ENCODE results near the gene NRG4.
"Not testable (repeated sequence)": the region's sequence is repeated elsewhere in the genome, so short reads cannot be mapped to it uniquely, and the experiment has no call there.

Gene NRG4

DNA sequence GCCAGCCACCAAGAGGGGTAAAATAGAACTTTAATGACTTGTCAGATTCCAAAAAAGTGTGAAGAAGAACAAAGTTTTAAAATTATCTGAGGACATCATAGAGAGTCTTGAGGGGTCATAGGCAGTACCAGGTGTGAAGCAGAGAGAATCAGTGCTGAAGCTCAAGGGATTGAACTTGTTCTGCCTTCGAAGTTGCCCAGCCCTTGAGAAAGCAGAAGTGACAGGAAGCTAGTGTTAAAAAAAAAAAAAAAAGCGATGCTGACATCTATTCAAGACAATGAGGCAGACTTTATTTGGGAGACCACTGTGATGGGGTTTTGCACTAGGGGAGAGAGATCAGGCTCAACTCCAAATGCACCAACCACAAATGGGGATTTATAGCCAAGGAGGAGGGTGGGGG lies 86.8 kb downstream of the NRG4 start:
- no peak for DNase-seq

DNA sequence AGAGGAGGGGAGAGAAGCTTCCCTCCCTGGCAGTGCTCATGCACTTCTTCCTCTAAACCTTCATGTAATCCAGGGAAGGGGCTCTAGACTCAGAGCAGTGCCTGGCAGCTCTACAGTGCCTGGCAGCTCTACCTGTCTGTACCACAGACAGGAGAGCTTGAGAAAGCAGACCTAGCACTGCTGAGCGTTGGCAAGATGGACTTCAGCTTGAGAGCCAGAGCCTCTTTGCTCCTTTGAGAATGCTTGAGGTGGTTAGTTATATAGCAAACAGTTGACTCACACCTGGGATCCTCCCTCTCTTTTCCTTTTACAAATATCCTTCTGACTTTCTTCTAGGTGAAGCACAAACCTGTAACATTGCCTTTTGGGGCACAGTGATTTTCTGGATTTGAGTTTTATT lies 87.6 kb downstream of the NRG4 start:
- DNase-seq = no peak

DNA sequence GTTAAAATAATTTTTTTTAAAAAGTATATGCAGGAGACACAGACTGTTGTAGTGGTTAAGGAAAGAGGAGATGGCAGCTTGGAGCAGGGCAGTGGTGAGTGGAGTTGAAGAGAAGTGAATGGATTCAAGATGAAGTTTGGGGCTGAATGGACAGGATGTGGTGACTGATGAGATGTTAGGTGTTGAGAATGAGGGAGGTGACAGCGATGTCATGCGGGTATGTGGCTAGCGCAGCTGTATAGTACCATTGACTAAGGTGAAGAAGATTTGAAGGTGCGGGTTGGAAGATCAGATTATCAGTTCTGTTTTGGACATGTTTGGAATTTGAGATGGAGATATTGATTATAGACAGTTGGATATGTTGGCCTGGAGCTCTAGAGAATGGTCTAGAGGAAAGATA lies 88.5 kb downstream of the NRG4 start:
- no peak for DNase-seq

DNA sequence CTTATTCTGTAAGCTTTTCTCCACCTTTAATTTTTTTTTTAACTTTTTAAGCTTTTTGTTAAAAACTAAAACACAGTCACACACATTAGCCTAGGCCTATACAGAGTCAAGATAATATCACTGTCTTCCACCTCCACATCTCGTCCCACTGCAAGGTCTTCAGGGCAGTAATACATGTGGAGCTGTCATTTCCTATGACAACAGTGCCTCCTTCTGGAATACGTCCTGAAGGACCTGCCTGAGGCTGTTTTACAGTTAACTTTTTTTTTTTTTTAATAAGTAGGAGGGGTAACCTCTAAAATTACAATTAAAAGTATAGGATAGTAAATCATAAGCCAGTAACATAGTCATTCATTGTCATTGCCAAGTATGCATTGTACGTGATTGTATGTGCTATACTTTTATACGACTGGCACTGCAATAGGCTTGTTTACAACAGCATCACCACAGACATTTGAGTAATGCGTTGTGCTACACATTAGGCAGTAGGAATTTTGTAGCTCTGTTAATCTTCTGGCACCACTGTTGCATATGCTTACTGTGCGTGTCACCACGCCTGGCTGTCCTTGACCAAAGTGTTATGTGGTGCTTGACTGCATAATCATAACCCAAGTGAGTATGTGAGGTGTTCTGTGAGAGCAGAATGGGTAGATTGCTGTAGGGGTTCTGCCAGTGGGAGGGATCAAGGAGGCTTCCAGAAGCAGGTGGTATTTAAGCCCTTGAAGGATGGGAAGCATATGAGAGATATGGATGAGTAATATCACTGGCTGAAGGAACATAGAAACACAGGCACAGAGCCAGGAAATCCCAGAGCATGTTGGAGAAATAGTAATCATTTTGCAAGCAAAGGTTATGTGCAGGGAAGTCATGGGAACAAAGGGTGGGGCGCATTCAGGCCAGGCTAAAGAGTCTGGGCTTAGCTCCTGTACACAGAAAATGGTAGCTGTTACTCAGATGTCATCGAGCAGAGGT lies 90.2 kb downstream of the NRG4 start:
- no peak for DNase-seq

DNA sequence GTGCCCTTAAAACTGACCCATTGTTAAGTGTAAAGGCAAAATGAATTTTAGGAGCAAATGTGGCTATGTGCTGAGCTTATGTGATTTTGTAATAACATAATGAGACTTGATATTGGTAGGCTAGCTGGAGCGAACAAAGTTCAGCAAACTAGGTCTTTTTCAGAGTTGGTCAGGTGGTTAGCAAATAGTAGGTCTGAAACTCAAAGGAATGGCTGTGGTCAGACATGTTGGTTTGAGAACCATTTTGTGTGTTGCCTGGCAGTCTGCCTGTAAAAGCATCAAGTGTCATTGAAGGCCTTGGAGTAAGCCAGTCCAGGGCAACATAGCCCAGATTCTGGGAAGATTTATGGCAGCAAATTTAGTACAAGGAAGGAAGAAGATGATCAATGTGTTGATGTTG lies 92.1 kb downstream of the NRG4 start:
- DNase-seq = no peak

DNA sequence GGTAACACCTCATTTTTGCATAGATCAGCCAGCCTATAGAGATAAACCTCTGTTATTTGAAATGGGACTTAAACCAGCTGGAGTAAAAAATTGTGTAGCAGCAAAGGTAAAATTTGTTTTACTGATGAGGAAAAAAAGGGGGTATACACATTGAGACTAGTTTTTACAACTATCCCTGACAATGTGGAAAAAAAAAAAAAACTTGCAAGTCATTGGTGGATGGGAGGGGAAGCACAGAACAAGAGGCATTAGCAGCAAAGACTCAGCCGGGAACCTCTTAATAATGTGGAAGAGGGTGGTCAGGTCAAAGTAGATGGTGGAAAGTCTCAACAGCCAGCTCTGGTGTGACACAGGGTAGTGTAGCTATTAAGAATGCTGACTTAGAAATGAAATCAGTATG lies 94.1 kb downstream of the NRG4 start:
- DNase-seq = no peak

DNA sequence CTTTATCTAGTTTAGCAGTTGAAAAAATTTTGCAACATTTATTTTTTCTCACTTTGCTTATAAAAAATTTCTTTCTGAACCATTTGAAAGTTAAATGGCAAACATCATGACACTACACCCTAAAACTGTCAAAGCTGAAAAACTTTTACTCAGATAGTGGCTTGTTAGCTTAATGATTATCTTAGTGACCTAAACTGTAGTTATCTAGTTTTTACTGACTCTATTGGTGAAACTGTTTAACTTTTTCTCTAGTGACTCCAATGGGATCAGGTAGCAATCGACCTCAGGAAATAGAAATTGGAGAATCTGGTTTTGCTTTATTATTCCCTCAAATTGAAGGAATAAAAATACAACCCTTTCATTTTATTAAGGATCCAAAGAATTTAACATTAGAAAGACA lies 95.2 kb downstream of the NRG4 start:
- no peak for DNase-seq

DNA sequence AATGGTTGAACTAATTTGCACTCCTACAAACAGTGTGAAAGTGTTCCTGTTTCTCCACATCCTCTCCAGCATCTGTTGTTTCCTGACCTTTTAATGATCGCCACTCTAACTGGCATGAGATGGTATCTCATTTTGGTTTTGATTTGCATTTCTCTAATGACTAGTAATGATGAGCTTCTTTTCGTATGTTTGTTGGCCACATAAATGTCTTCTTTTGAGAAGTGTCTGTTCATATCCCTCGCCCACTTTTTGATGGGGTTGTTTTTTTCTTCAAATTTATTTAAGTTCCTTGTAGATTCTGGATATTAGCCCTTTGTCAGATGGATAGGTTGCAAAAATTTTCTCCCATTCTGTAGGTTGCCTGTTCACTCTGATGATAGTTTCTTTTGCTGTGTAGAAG lies 101.9 kb downstream of the NRG4 start:
- DNase-seq = not testable (repeated sequence)

DNA sequence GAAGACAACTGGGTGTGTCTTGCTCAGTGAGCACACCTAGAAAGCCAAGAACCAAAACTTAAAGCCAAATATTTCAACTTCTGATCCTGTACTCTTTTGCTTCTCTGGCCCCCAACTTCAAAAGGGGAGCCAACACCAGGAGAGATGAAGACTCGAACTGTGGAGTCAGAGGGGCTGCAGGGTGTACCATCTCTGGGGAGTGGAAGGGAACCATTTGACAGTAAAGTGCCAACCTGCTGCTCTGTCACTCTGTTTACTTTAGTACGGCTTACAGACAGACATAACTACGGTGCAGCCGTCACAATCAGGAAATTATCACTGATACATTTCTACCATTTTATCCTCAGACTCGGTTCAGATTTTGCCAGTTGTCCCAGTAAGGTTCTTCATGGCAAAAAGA lies 107.0 kb downstream of the NRG4 start:
- no peak for DNase-seq

DNA sequence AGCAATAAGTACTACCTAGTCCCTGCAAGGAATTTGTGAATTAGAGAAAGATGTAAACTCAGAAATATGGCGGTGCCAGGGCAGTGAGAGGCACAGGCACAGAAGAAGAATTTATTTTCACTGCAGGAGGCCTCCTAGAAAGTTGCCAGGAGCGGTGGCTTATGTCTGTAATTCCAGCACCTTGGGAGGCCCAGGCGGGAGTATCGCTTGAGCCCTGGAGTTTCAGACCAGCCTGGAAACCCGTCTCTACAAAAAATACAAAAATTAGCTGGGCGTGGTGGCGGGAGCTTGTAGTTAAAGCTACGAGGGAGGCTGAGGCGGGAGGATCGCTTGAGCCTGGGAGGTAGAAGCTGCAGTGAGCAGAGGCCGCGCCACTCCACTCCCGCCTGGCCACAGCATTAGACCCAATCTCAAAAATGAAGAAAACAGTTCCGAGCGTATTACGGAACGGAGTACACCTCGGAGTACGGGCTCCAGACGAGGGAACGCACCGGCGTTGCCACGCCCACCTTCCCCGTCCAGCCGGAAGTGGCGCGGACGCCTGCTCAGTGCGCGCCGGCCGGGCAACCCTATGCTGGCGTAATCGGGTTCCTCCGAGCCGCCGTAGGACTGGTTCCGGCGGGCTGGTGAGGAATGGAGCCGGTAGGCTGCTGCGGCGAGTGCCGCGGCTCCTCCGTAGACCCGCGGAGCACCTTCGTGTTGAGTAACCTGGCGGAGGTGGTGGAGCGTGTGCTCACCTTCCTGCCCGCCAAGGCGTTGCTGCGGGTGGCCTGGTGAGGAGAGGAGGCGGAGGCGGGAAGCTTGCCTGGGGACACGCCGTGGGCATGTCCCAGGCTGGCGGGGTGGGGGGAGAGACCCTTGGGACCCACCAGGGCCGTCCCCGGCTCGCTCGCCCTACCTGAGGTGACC lies 108.6 kb downstream of the NRG4 start, which contains the start of gene FBXO22:
TSS of gene FBXO22 (plus strand) at position 548 of the 909 bp plus-strand sequence. CDS start at position 634, 86 bp downstream.
- DNase-seq = peak; percentile 82

DNA sequence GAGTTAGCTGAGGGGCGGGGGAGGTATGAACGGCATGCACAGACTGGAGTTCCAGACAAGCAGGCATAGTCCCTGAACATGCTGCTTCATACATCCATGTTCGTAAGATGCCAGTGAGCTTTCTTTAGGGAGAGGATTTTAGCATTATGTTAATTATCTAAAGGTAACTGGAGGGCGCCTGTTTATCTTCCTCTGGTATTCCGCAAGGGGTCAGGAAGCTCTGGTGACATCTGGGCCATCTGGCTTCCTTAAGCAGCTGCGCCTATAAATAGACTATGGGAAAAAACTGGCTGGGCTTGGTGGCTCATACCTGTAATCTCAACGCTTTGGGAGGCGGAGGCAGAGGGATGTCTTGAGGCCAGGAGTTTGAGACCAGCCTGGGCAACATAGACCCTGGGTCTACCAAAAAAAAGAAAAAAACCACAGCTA lies 110.1 kb downstream of the NRG4 start:
- no peak for DNase-seq

DNA sequence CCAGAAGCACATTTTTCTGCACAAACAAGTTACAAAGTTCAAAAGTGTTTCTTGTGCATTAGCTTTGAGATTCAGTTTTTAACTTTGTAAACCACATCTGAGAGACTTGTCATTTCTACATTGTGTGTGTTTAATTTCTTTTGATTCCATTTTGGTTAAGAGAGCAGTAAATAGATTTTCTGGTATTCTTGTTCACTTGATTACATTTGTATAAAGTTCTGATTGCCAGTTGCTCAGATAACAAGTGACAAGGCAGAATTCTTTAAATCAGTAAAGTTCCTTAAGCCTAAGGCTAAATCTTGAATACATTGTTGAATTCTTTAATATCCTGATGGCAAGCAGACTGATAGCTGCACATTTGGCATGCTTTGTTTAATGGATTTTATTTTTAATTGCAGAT lies 111.6 kb downstream of the NRG4 start:
- no peak for DNase-seq

DNA sequence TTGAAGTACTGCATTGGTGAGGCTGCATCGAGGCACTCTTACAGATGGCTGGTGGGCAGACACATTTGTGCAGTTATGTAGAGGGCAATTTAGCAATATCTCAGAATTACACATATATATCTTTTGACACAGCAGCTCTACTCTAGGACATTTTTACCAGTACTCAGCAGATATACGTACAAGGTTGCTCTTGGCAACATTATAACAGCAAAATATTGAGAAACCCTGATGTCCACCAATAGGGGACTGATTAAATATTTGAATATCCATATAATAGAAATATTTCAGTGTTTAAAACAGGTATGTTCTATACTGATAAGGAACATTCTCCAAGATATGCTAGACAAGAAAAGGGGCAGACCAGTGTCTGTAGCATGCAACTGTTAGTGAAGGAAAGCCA lies 116.5 kb downstream of the NRG4 start:
- no peak for DNase-seq

DNA sequence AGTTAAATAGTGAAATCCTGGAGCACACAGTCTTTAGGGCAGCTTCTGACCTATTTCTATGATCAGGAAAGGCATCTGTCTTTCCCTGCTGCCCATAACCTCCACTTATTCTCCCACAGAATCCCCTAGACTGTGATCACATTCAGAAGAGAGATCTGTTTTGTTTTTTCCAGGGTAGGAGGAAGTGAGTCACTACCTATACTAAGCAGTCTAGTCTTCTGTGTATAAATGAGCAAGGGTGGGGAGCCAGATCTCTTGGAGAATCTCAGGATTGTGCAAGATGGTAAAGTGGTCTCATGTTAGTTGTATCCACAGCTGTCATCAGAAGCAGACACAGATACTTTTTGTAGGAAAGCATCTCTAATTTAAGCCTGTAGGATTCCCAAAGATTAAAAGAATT lies 120.3 kb downstream of the NRG4 start:
- DNase-seq = no peak
